ENCODE results near the gene PISD.

Gene PISD

DNA sequence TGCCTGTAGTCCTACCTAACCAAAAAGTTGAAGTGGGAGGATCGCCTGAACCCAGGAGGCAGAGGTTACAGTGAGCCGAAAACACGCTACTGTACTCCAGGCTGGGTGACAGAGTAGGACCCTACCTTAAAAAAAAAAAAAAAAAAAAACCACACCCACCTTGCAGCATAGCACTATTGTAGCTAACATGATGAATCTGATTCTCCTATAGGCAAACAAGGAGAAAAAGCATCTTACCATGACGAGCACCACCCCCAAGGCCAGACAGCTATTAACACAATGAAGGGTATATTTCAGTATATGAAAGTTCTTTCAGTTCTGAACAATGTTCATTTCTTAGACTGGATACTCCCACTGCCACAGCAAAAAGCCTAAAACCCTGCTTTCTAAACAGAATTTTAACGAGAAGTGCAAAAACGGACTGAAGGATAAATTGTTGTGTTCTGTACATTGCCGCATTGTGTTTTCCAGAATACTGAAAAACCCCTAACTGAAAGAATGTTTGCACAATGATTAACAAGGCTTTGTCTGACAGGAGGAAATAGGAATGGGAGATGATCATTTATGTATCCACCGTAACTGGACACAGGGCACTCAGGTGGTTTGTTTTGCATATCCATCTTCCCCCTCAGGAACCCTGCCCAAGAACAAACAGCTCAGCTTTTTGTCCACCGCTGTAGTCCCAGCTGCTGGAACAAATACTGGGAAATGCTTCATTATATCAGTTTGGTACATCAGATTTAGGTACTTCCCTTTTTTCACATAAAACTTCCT lies 8.9 kb downstream of the PISD start:
- no peak for DNase-seq (ENCODE audit: low spot score)

DNA sequence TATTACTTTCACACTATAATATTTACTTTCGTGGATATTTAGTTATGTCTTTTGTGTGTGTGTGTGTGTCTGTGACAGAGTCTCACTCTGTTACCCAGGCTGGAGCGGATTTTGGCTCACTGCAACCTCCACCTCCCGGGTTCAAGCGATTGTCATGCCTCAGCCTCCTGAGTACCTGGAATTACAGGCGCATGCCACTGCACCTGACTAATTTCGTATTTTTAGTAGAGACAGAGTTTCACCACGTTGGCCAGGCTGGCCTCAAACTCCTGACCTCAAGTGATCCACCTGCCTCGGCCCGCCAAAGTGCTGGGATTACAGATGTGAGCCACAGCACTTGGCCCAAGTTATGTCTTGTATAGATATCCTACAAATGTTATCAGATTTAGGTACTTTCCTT lies 9.9 kb downstream of the PISD start:
- no peak for DNase-seq (ENCODE audit: low spot score)

DNA sequence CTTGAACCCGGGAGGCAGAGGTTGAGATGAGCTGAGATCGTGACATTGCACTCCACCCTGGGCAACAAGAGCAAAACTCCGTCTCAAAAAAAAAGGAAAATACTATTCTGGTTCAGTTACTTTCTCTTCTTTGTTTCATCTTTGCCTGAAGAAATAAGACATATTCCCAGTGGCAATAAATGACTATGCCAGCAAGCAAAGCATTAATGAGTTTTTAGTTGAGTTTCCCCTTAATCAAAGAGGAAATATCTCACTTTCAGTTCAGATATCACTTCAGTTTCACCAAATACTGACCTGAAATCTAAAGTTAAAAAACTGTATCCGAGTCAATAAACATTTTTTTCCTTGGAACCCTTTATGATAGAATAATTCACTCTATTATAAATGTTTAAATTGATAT lies 10.4 kb downstream of the PISD start:
- DNase-seq (ENCODE audit: low spot score), result no peak

DNA sequence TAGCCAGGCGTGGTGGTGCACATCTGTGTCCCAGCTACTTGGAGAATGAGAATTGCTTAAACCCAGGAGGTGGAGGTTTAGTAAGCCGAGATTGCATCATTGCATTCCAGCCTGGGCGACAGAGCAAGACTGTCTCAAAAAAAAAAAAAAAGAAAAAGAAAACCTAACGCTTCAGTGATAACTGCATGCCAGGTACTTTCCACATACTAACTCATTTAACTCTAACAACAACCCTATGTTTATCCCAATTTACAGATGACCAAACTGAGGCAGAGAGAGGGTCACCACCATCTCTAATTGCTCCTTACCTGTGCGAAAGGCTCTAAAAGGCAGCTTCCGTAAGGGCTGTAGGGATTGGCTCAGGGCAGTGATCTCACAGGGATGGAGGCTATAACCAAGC lies 11.6 kb downstream of the PISD start:
- peak; percentile 53 for DNase-seq (ENCODE audit: low spot score)

DNA sequence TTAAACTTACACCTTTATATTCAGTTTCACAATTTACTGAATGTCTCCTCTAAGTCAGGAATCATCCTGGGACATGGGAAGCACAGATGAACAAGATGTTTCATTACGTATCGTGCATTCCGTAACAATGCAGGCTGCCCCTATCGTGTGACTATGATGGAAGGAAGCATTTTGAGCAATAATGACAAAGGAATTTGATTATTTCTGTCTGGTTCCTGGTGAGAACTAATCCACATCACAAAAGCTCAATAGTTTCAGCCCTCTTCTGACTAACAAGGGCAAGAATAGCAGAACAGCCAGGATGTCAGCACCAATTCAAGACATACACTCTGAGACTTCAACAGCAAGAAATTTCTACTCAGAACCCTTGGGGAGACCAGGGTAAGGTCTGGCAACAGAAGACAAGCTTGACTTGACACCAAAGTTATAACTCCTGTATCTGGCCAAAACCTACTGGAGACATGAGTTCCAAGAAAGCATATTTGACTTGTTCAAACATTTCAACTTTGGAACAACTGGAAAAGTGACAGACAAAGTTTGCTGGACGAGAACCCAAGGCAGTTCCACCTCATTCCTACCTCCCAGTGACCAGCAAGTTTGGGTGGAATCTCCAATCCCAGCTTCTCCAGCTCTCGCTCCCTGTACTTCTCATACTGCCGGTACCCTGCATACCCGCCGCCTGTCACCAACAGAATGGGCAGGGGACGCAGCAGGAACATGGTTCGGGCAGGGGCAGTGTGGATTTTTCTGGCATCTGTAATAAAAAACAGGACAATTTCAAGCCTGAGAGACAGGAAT lies 14.3 kb downstream of the PISD start:
- peak; percentile 30 for DNase-seq (ENCODE audit: low spot score)

DNA sequence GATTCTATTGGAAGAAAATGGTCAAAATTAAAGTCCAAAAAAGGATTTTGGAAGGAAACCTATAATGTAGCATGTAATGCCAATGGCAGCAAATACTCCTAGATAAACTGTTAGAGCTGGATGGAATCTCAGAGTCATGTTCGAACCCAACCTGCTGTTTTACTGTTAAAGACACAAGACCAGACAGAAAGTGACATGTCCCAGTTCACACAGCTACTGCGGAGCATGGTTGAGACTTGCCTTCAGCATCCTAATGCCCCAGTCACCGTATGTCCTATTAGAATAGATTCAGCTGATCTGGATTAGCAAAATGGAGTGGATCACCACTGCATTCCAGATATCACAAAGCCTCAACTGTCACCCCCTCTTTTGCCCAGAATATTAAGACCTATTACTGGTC lies 14.9 kb downstream of the PISD start:
- DNase-seq (ENCODE audit: low spot score), result no peak

DNA sequence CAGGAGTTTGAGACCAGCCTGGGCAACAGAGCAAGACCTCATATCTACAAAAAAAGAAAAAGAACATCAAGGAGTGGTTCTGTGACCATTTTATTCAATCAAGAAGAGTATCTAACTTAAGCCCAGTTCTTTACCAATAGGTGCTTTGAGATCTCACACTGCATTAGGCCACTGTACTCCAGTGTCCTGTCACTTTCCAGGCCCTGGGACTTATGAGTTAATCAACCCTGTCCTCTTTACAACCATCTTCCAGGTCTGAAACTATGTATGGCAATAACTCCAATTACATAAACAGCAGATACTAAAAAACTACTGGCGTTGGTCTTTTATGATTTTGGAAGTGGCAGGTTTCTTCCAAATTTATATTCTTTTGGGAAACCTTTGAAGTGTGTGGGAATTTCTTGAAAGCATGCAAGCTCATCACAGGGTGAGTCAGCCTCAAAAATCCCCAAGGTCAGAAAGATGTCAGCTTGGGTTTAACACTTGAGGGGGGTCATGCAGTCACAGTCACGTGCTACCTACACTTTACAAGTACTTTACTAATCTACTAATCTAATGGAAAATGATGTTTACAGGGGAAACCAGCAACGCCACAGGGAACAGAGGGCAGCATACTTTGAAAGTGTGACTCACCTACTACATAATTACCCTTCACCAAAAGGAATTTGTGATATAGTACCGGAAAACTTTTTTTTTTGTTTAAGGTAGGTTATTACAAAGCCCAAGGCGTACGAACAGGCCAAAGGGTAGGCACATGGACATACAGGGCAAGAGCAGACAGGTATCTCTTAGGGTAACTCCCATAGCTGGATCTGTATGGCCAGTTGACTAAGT lies 15.6 kb downstream of the PISD start:
- DNase-seq (ENCODE audit: low spot score), result peak; percentile 87

DNA sequence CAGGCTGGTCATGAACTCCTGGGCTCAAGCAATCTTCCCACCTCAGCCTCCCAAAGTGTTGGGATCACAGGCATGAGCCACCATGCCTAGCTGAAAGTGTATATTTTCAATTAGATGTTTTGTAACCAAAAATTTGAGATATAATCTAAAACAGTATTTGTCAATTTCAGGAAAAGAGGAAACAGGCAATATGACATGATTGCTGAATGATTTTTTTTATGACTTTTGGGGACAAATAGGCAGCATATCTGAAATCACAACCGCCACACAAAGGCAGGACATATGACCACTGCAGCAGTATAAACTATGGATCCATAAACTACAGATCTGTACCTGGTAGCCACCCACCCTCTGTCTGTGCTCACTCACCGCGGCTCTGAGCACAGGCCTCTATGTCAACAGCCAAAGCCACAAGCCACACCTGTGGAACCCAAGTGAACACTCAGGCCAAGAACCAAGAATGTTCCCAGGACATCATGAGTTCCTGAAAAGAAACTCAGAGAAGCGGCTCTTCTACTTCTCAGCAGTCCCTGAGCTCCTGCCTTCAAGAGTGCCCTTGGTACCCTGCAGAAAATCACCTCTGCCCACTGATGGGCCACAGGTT lies 22.5 kb downstream of the PISD start:
- DNase-seq (ENCODE audit: low spot score), result no peak

DNA sequence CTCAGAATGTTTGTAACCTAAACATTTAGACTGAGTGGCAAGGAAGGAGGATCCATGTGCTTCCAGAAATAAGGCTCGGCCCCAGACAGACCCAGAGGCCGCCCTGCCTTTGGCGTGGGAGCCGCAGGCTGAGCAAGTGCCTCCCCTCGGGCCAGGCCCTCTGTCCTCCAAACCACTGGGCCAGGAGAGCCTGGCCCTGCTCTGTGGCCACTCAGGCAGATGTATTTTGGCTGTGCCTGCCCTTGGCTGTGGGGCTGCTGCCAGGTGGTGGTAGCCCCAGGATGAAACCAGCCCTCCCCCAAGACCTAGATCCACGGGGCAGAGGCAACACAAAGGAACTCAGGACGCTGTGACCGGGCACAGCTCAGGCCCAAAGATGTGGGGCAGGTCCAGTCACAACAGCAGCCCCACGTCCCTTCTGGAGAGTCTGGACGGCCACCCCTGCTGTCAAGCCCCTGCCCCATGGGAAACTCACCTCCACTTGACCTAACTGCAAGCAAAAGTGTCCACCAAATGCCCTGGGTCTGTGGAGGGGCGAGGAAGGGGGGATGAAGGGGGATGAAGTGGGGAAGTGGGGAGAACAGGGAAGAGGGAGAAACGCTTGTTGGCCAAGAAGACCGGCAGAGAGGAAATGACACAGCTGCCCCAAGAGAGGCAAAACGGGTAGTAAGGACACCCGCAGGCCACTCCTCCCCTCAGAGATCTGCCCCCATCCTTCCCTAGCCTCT lies 24.0 kb downstream of the PISD start:
- no peak for DNase-seq (ENCODE audit: low spot score)

DNA sequence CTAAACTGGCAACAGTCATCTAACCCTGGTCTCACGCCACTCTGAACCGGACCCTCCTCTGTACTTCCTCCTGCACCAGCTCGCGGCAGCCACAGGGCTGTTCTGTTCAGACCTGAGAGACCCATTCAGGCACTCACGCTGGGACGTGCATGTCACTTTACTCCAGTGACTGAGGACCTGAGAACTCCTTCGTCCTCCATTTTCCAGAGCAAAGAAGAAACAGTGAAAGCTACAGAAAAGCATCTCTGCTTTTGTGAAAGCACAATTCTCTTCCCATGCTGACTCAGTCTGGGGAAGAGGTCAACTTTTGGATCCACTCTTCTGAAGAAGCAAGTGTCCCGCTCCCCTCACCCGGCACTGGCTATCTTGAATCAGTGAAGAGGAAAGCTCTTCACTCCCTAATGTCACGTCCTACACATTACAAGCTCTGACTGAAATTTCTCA lies 24.5 kb downstream of the PISD start:
- no peak for DNase-seq (ENCODE audit: low spot score)

DNA sequence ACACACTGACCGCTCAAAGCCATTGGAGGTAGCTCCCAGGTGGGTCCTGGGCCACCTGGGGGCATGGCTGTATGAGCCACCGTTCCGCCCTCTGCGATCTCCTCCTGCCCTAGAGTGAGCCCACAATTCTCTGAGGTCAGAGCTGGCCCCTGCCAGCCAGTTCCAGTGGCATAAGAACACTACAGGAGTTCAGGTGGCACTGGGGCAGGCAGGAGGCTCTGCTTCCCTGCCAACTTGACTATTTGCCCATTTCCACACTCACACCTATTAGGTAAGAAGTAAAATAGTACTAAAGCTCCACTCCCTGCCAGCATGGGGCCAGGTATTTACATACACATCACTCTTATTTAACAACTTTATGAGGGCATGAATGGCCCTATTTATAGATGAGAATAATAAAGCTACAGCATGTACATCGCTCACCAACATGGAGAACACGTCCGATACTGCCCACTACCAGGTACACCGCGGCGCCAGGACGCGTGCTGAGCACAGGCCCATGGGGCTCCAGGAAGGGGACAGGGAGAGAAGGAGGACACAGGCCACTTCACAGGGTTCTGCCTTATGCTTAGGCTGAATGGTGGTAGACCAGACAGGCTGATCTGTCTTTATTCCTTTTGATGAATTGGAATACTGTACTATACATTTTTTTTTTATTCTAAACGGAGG lies 26.2 kb downstream of the PISD start:
- no peak for DNase-seq (ENCODE audit: low spot score)

DNA sequence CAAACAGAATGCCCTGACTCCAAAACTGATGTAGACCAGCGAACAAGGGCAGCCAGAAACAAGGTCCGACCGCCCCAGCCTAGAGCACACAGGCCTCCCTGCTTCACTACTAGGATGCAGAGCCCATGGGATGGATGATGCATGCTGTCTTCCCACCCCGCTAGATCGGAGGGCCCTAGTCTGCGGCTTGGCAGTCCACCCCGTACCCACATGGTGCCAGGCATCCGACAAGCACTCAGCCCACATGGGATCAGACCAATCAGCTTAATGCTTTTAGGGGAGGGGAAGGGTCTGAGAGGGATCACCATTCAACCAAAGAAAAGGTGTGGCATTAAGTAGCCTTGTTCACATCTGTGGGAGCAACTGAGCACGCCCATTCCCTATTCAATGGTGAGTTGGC lies 30.6 kb downstream of the PISD start:
- peak; percentile 31 for DNase-seq (ENCODE audit: low spot score)

DNA sequence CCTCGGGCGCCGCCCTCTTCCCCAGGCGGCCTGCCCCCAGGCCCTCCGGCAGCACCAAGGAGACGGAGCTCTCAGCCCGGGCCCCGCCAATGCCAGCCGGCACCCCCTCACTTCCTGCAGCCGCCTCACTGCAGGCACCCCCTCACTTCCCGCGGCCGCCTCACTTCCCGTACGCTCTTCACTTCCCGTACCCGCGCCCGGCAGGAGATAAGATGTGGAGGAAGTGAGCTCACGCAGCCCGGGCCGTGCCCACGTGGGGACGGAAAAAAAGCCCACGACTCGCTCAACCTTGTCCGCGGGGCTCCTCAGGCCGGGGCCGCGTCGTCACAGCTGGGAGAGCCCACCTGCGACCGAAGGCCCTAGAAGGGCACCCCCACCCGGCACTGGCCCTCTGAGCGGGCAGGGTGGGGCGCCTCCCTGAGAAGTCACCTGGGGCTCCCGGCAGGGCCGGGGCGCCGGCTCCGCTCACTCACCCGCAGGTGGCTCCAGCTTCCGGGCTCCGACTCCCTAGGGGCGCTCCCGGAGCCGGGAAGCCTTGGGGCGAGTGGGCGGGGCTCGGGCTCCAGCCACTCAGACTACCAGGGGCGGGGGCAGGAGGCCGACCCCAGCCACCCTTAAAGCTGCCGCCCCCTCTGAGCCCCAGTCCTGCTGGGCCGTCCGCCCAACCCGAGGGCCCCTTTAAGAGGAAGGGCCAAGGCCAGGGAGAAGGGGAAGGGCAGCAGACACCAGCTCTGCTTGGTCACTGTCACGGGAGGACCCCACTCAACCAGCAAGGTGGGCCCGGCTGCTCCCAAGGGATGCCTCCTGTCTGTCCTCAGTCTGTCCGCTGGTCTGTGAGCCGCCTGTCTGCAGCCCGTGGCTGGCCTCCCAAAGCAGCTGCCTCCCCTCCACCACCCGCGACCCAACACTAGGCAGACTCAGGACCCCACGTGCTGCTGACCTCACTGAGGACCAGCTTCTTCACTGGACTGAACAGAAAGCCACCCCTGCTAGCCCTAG lies 31.4 kb downstream of the PISD start:
- peak; percentile 71 for DNase-seq (ENCODE audit: low spot score)

DNA sequence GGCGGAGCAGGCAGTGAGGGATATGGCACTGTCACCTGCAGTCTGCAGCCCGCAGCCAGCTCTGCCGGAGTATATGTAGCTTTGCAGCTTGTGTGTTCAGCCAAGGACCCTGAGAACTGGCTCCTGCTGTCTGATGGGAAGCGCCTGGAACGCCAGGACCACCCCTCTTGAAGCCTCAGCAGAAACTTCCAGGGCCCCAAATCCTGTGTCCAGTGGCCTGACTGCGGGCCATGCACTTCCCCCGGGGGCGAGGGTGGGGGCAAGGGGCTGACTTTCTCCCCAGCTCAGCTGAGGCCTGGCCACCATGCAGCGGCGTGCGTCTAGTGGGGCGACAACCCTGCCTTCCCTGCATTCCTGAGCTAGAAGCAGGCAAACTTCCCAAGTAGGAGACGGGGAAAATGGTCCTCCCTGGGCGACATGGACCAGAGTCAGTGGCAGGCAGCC lies 32.3 kb downstream of the PISD start:
- DNase-seq (ENCODE audit: low spot score), result no peak

DNA sequence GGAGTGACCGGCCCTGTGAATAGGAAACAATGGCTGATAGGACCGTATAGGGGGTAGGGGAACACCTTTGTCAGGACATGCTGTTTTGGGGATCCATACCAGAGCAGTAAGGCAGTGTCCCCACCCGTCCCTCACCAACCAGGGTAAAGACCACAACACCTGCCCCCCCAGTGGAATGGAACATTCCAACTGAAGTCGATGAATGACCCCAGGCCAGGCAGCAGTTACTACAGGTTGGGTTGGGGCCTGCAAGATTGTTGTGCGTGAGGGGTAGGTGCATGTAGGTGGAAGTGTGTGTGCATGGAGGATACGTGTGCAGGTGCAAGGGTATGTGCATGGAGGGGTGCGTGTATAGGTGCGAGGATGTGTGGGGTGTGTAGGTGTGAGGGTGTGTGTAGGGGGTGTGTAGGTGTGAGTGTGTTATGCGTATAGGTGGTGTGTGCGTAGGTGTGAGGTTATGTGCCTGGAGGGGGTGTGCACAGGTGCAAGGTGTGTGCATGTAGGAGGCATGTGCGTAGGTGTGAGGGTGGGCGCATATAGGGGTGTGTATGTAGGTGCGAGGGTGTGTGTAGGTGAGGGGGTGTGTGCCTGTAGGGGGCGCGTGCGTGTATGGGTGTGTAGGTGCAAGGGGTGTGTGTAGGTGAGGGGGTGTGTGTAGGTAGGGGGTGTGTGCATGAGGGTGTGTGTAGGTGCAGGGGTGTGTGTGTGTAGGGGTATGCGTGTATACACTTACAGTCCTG lies 32.9 kb downstream of the PISD start:
- no peak for DNase-seq (ENCODE audit: low spot score)

DNA sequence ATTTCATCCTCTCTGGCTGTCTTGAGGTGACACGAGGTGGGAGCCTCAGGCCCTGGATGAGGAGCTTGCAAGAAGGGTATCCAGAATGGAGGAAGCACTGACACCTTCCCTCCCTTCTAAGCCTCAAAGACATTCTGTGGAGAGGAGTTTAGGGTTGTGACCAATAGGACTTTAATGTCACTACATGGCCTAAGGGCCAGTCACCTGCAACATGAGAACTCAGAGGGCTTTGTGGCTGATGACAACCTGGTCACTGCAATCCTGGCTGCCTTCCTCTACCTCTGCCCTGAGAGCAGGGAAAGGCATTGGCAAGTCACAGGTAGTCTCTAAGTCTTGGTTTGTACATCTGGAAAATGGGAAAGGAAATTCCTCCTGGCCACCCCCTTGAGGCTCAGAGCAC lies 33.7 kb downstream of the PISD start:
- no peak for DNase-seq (ENCODE audit: low spot score)

DNA sequence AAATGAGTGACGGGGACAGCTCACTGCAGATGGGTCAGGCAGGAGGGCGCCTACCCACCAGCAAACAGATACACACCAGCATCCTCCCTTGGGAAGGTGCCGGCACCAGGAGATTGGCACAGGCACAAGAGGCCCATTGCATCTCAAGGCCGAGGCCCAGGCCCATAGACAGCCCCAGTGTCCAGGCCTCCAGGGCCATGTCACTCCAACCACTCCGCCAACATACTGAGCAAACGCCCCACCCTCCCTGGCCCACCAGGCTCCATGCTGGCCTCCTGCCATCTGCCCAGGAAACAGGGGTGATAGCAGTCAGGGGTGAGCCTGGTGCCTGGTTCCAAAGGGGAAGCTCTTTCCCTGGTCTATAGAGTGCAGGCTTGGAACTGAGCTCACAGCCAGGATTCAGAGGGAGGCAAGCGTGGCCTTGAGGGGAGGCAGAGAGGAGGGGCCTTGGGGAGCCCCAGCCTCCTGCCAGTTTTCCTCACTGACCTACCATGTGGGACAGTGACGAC lies 34.7 kb downstream of the PISD start:
- DNase-seq (ENCODE audit: low spot score), result no peak

DNA sequence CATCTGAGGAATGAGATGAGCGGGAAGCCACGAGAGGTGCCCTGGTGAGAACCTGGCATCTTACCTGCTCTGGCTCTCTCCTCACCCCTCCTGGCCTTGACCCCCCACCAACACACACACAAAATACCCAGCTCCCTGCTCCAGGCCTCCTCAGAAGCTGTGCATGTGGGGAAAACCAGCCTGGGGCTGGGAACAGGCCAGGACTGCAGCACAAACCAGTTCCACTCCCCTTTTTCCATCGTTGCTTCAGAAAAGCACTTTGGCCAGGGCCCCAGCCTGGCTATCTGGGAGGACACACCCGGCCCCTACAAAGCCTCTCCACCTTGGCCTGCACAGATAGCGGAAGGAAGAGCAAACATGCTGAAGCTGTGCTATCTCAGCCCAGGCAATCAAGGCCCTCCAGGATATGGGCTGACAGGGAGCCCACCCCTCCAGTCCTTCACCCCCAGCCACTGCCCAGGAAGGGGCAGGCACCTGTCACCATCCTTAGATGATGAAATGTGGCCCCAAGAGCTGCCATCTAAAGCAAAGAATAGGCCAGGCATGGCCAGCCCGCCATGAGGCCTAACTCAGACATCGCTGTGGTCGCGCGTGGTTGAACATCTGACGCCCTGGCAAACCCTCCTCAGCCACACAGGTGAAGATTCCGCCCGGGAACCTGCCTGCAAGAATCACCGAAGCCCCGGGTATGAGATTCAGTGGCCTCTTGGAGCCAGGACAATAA lies 35.4 kb downstream of the PISD start:
- DNase-seq (ENCODE audit: low spot score), result peak; percentile 30
